Ishikawa (cell line): ENCODE data around the gene ADGRG6.

Experiments
- EGR1 ChIP-seq: IDR thresholded peaks from 2 replicates; pipeline ENCODE4 v1.6.1; 2012
- EP300 ChIP-seq: IDR thresholded peaks from 2 replicates; pipeline ENCODE4 v1.6.1; 2012; ENCODE audit warnings: borderline replicate concordance
- FOXM1 ChIP-seq: IDR thresholded peaks from 2 replicates; pipeline ENCODE4 v1.6.1; 2012; ENCODE audit warnings: low read depth, borderline replicate concordance
- NFIC ChIP-seq: IDR thresholded peaks from 2 replicates; pipeline ENCODE4 v1.6.1; 2012
- RAD21 ChIP-seq: IDR thresholded peaks from 2 replicates; pipeline ENCODE4 v1.6.1; 2012; ENCODE audit warnings: low read depth
- TAF1 ChIP-seq: IDR thresholded peaks from 2 replicates; pipeline ENCODE4 v1.6.1; 2012; ENCODE audit warnings: low read depth, mild to moderate bottlenecking
- TEAD4 ChIP-seq: IDR thresholded peaks from 2 replicates; pipeline ENCODE4 v1.6.1; 2012
- YY1 ChIP-seq: IDR thresholded peaks from 2 replicates; pipeline ENCODE4 v1.6.1; 2012; ENCODE audit warnings: low read depth
- TF ChIP-seq, protein P1 (sequence below): IDR thresholded peaks from 2 replicates; pipeline ENCODE4 v1.6.1; 2012; ENCODE audit warnings: low read depth, mild to moderate bottlenecking
- TF ChIP-seq, protein P2 (sequence below): IDR thresholded peaks from 2 replicates; pipeline ENCODE4 v1.6.1; 2012

GRCh38 chr6:142457638-142458406 lies 156.0 kb downstream of the ADGRG6 start:
- TF ChIP-seq EP300, result no peak
- TF ChIP-seq FOXM1, result no peak
- TF ChIP-seq TEAD4, result no peak
- no peak for TF ChIP-seq YY1
- TF ChIP-seq NFIC, result no peak
- TF ChIP-seq, protein P1, sequence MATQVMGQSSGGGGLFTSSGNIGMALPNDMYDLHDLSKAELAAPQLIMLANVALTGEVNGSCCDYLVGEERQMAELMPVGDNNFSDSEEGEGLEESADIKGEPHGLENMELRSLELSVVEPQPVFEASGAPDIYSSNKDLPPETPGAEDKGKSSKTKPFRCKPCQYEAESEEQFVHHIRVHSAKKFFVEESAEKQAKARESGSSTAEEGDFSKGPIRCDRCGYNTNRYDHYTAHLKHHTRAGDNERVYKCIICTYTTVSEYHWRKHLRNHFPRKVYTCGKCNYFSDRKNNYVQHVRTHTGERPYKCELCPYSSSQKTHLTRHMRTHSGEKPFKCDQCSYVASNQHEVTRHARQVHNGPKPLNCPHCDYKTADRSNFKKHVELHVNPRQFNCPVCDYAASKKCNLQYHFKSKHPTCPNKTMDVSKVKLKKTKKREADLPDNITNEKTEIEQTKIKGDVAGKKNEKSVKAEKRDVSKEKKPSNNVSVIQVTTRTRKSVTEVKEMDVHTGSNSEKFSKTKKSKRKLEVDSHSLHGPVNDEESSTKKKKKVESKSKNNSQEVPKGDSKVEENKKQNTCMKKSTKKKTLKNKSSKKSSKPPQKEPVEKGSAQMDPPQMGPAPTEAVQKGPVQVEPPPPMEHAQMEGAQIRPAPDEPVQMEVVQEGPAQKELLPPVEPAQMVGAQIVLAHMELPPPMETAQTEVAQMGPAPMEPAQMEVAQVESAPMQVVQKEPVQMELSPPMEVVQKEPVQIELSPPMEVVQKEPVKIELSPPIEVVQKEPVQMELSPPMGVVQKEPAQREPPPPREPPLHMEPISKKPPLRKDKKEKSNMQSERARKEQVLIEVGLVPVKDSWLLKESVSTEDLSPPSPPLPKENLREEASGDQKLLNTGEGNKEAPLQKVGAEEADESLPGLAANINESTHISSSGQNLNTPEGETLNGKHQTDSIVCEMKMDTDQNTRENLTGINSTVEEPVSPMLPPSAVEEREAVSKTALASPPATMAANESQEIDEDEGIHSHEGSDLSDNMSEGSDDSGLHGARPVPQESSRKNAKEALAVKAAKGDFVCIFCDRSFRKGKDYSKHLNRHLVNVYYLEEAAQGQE, result no peak
- TF ChIP-seq RAD21, result no peak
- TF ChIP-seq, protein P2, sequence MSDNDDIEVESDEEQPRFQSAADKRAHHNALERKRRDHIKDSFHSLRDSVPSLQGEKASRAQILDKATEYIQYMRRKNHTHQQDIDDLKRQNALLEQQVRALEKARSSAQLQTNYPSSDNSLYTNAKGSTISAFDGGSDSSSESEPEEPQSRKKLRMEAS, result no peak
- no peak for TF ChIP-seq TAF1
- no peak for TF ChIP-seq EGR1
